Effector memory CD4-positive, alpha-beta T cell (primary cell): ENCODE data around the gene KPNA6.

Experiments
- DNase-seq, 3 donors: peaks; one replicate each; pipeline ENCODE4 v3.0.0-alpha.2; 2020
- H3K27ac ChIP-seq: 2 replicates; pipeline ENCODE4 v1.7.0; 2013; ENCODE audit warnings: mild to moderate bottlenecking, low read length, moderate library complexity; ENCODE audit not compliant: insufficient read depth, poor library complexity, severe bottlenecking
- H3K27me3 ChIP-seq: replicated peaks from 2 replicates; pipeline ENCODE4 v1.7.0; 2013; ENCODE audit warnings: mild to moderate bottlenecking, low read length; ENCODE audit not compliant: insufficient read depth, control insufficient read depth, poor library complexity, severe bottlenecking
- H3K36me3 ChIP-seq: 2 replicates; pipeline ENCODE4 v1.7.0; 2013; ENCODE audit warnings: mild to moderate bottlenecking, low read length, moderate library complexity; ENCODE audit not compliant: control insufficient read depth, insufficient read depth
- H3K4me1 ChIP-seq: 2 replicates; pipeline ENCODE4 v1.7.0; 2013; ENCODE audit warnings: low read length, mild to moderate bottlenecking; ENCODE audit not compliant: control insufficient read depth, insufficient read depth, poor library complexity, severe bottlenecking
- H3K4me3 ChIP-seq: 2 replicates; pipeline ENCODE4 v1.7.0; 2013; ENCODE audit warnings: low read length, low read depth, mild to moderate bottlenecking; ENCODE audit not compliant: insufficient read depth, poor library complexity, severe bottlenecking
- H3K9me3 ChIP-seq: 2 replicates; pipeline ENCODE4 v1.7.0; 2013; ENCODE audit warnings: mild to moderate bottlenecking, low read length, moderate library complexity; ENCODE audit not compliant: control insufficient read depth

KPNA6 gene

DNA sequence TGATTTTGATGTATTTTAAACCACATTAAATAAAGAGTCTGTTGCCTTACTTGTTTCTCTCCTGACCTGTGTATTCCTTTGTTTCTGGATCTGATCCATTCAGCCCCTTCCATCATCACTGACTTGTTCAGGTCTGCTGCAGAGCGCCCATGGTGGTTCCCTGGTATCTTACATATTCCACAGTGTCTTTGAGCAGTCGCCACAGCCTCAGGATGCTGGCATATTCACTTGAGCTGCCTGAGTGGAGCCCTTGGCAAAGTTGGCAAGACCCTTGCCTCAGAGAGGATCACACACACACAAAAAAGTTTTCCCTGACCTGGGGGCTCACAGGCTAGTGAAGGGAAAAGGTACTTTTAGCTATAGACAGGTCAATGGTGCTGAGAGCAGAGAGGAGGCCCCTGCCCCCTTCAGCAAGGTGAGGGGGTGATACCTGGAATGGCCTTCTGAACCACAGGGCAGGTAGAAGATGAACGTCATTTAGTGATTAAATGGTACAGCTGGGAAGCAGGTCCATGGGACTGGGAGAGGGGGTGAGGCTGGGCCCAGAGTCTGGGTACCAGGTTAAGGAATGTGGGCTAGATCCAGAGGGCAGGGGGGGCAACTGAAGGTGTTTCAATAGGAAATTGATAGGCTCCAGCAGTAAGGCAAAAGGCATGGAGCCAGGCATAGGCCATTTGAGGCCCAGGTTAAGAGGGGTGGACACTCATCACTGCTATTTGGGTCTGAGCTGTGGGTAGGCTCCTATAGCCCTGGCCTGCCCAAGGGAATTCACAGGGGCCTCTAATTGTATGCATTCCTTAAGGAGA lies 90.6 kb downstream of the KPNA6 start:
- Histone ChIP-seq H3K27ac (no peak overlapping the region), H3K27me3 (no peaks in the 10 kb centered on the region), H3K4me1 (peaks cover 42% of the 10 kb centered on the region), H3K36me3 (peaks cover 29% of the 10 kb centered on the region), H3K4me3 (no peak overlapping the region), H3K9me3 (no peaks in the 10 kb centered on the region)
- no peak for DNase-seq

DNA sequence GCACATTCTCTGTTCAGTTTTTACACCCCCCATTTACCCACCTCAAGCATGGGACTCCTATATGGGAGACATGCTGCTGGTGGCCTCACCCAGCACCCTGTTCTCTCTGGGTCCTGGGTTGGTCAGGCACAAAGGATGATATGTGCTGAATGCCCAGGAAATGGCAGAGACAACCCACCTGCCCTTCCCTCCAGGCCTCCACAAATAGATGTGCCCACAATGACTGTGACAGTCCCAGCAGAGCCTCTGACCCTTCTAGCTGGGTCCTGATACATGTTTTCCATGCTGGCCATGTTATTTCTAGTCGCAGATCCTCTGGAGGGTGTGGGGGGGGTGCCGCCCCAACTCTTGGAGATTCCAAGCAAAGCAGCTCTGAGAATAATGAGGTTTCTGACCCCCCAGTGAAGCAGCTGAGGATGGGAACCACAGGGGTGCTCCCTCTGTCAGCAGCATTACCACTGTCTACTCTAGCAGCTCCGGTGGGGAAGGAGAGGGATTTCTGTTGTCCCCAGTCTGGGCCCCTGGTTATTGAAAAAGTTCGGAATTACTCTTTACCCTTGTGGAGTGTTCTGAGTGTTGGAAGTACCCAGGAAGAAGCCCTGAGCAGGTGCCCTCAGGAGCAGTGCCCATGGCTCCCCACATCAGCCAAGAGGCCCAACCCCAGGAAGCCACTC lies 91.3 kb downstream of the KPNA6 start:
- Histone ChIP-seq H3K4me1 (peaks cover 42% of the 10 kb centered on the region), H3K27me3 (no peaks in the 10 kb centered on the region), H3K36me3 (peaks cover 21% of the 10 kb centered on the region), H3K4me3 (no peak overlapping the region), H3K9me3 (no peaks in the 10 kb centered on the region), H3K27ac (peak overlapping the region; percentile 93)
- DNase-seq, result no peak

DNA sequence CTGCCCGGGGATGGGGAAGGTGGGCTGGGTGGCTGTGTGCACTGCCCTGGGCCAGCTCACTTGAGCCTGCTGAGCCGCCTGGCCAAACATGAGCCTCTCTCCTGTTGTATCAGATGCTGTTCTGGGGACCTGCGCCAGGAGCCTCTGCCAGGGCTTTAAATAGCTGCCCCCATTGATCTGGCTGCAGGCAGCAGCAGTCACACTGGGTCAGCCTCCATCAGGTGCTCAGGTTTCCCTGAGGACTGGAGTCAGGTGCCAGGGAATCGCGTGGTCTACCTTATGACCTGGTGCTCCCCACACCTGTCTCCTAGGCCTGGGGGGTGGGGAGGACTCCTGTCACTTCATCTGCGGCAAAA lies 91.8 kb downstream of the KPNA6 start:
- H3K4me1 ChIP-seq, result peaks cover 42% of the 10 kb centered on the region
- H3K36me3 ChIP-seq, result peaks cover 16% of the 10 kb centered on the region
- H3K27me3 ChIP-seq, result no peaks in the 10 kb centered on the region
- H3K4me3 ChIP-seq, result peak overlapping the region; percentile 67
- DNase-seq, result no peak
- H3K27ac ChIP-seq, result peak overlapping the region; percentile 93
- H3K9me3 ChIP-seq, result no peaks in the 10 kb centered on the region

DNA sequence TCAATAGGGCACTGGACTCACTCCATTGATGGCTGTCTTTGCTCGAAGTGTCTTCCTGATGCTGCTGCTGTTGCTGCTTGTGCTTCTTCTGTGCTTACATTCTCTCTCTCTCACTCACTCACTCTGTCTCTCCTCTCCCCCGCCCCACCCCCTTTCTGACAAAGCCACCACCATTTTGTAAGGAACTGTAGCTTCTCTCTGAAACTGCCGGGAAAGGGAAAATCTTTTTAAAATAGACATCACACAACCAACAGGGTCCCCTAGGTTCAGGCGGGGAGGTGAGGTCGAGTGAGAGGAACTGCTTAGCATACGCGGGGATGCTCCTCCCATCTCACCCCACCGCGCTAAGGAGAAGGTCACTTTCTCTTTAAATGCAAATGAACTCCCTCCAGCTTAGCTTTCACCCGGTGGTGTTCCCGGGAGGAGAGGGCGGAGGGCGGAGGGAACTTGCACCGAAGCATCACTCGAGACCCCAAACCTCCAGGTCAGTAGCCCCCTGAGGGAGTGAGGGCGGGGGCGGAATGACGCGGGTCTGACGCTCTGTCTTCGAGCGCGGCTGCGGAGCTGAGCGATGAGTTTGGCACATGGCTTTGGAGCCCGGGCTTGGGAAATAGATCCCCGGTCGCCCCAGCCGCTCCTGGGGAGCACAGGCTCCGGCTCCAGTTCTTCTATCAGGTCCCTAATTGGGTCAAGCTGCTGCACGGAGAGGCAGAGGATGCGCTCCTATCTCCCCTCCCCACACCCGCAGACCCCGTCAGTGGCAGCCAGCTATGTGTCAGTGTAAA lies 92.6 kb downstream of the KPNA6 start, which contains the start of gene CCDC28B:
TSS of gene CCDC28B (plus strand) at position 370 of the 785 bp plus-strand sequence. CDS start 1,341 bp downstream, outside the sequence.
- Histone ChIP-seq H3K4me3 (peak within 1 kb of the TSS; percentile 67), H3K36me3 (peaks cover 9% of the 10 kb centered on the region), H3K27me3 (no peaks in the 10 kb centered on the region), H3K9me3 (no peaks in the 10 kb centered on the region), H3K4me1 (peaks cover 44% of the 10 kb centered on the region), H3K27ac (peak within 1 kb of the TSS; percentile 93)
- peak; percentile 19 to 43 (median 29) for DNase-seq

DNA sequence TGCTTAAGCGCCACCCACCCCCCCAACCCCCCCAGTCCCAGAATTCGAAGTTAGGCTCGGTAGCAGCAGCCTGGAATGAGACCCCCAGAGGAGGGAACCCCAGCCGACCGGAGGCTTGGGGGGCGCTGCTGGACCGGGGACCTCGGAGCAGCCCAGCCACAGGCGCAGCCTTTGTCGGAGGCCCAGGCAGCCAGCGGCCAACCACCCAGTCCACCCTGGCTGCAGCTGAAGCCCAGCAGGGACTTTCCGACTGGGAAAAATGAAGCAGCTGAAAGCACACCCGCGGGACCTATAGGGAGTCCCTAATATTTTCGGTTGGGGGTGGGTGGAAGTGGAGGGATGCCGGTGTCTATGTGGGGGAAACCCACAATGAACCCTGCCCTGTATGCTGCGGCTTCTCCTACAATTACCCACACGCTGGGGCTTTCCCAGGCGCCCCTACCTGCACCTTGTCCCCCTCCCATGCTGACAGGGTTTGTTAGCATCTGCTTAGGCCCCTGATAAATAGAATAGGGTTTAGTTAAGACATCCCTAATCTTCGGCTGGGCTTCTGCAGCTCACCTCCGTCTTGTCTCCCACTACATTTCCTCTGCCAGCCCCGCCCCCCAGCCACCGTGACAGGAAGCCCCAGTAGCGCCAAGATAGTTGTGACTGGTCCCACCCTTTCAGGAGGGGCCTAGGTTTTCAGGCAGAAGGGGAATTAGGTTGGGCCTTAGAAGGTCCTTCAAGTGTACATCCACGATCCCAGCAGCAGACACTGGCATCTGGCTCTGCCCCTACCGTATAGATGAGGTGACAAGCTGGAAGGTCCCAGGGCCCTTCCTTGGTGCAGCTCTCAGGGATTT lies 93.4 kb downstream of the KPNA6 start:
- H3K36me3 ChIP-seq, result peaks cover 6% of the 10 kb centered on the region
- H3K27ac ChIP-seq, result peak overlapping the region; percentile 93
- H3K9me3 ChIP-seq, result no peaks in the 10 kb centered on the region
- no peaks in the 10 kb centered on the region for H3K27me3 ChIP-seq
- DNase-seq, result peak; percentile 67 to 74 (median 69)
- peak overlapping the region; percentile 67 for H3K4me3 ChIP-seq
- peaks cover 42% of the 10 kb centered on the region for H3K4me1 ChIP-seq

DNA sequence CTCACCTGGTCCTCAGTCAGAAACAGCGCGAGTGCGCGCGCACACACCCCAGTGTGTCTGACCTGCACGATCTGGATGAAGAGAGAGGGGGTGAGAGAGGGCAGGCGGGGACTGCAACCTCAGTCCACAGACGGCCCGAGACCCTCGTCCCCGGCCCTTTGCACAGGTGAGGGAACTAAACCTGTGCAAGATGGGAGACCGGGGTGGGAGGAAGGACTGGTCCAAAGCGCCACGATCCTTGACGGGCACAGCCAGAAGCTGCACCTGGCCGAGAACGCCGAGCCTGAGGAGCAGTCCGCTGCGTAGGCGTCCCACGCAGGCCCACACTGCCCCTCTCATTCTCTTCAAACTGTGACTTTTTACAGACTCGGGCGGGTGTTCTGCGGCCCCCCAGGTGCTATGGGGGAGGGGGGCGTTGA lies 97.1 kb downstream of the KPNA6 start:
- Histone ChIP-seq H3K4me1 (peaks cover 27% of the 10 kb centered on the region), H3K4me3 (peak overlapping the region; percentile 74), H3K9me3 (no peaks in the 10 kb centered on the region), H3K36me3 (no peaks in the 10 kb centered on the region), H3K27ac (peak overlapping the region; percentile 75), H3K27me3 (no peaks in the 10 kb centered on the region)
- no peak for DNase-seq

DNA sequence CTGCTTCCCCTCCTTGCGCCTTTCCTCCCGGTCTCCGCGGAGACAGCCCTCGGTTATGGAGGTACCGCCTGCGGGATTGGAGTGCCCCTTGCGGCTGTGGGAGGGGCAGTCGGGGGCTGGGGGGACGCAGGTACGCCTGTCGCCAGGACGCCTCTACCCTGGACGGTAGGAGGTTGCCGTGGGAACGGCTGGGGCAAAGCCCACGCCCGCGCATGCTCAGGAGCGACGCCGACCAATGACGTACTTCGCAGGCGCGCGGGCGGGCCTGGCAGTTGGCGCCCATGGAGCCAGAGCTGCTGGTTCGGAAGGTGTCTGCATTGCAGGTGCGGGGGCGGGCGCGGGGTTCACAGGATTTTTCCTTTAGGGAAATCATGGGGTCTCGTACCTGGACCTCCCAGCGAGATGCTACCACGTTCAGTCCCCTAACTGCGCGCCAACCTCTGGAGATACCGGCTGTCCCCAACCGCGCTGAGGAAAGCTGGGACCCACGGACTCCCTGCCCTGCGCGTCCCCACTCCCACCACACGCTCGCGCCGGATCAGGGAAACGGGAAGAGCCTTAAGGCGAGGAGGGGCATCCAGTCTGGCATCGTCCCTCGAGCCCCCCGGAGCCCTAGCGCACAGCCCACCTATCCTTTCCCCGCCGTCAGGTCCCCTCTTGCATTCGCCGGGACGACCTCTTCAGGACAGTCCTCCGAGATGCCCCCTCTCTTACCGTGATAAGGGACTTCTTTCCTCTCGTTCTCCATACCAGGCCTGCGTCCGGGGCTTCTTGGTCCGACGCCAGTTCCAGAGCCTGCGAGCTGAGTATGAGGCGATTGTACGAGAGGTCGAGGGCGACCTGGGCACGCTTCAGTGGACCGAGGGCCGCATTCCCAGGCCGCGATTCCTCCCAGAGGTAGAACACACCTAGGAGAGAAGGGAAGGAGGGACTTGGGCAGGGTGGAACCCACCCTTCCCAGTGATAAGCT lies 97.8 kb downstream of the KPNA6 start, which contains the start of gene IQCC:
TSS of gene IQCC (plus strand) at position 271 of the 970 bp plus-strand sequence. CDS start at position 282, 11 bp downstream.
- no peaks in the 10 kb centered on the region for H3K27me3 ChIP-seq
- H3K4me3 ChIP-seq, result peak within 1 kb of the TSS; percentile 74
- H3K4me1 ChIP-seq, result peaks cover 24% of the 10 kb centered on the region
- DNase-seq, result peak; percentile 73 to 83 (median 77)
- H3K36me3 ChIP-seq, result no peaks in the 10 kb centered on the region
- H3K9me3 ChIP-seq, result no peaks in the 10 kb centered on the region
- H3K27ac ChIP-seq, result peak within 1 kb of the TSS; percentile 75

DNA sequence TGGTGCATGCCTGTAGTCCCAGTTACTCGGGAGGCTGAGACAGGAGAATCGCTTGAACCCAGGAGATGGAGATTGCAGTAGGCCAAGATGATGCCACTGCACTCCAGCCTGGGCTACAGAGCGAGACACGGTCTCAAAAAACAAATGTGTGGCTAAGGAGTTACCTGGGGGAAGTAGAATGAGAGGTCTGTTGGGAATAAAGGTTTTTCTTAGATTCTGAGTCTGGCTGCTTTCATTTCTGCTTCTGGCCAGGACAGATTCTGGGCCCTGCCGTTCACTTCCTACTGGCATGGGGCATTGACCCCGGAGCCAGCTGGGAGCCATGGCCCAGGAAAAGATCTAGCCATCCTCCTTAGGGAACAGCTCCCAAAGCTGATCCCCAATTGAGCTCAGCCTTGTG lies 100.6 kb downstream of the KPNA6 start:
- peaks cover 14% of the 10 kb centered on the region for H3K4me1 ChIP-seq
- no peak overlapping the region for H3K4me3 ChIP-seq
- no peak for DNase-seq
- H3K36me3 ChIP-seq, result no peaks in the 10 kb centered on the region
- H3K27ac ChIP-seq, result no peak overlapping the region
- no peaks in the 10 kb centered on the region for H3K9me3 ChIP-seq
- H3K27me3 ChIP-seq, result no peaks in the 10 kb centered on the region
